Stimulated activated CD4-positive, alpha-beta T cell treated with anti-CD3 and anti-CD28 coated beads, TNF-alpha, amount 100 ng/mL, for 48 hours (primary cell): Measurements from ENCODE around the gene SLC24A1.
"Not testable (repeated sequence)": the region's sequence is repeated elsewhere in the genome, so short reads cannot be mapped to it uniquely, and the experiment has no call there.

Source experiments
- DNase-seq, 3 donors: peaks; one replicate each; pipeline ENCODE4 v3.0.0-alpha.2; 2020; ENCODE audit warnings: low read depth in 3 of 3

SLC24A1 gene

GRCh38 chr15:65621638-65622037 lies at the start of gene SLC24A1:
TSS of gene SLC24A1 (plus strand) at chr15:65621938. CDS start at chr15:65624081, 2,143 bp downstream.
- DNase-seq, result no peak

- DNase-seq, result no peak
These were observed 49.8 kb upstream of the SLC24A1 start for GRCh38 chr15:65571971-65572370.

- no peak for DNase-seq
These were observed 45.1 kb upstream of the SLC24A1 start for GRCh38 chr15:65576664-65577063.

GRCh38 chr15:65577129-65577996 lies 44.4 kb upstream of the SLC24A1 start:
- DNase-seq, result no peak

GRCh38 chr15:65578904-65579728 lies 42.6 kb upstream of the SLC24A1 start:
- DNase-seq, result no peak

- no peak for DNase-seq
These were observed 42.0 kb upstream of the SLC24A1 start for GRCh38 chr15:65579762-65580161.

- no peak for DNase-seq
These were observed 41.5 kb upstream of the SLC24A1 start for GRCh38 chr15:65580287-65580686.

- DNase-seq, result peak in 1 of 3 donors; percentile 13
These were observed 38.0 kb upstream of the SLC24A1 start for GRCh38 chr15:65583701-65584100.

- DNase-seq, result no peak
These were observed 37.5 kb upstream of the SLC24A1 start for GRCh38 chr15:65584241-65584640.

- DNase-seq, result no peak
These were observed 34.6 kb upstream of the SLC24A1 start for GRCh38 chr15:65587094-65587493.

GRCh38 chr15:65595960-65596359 lies 25.8 kb upstream of the SLC24A1 start:
- DNase-seq, result no peak

- no peak for DNase-seq
These were observed 23.3 kb upstream of the SLC24A1 start for GRCh38 chr15:65598468-65598867.

GRCh38 chr15:65599677-65600076 lies 22.1 kb upstream of the SLC24A1 start:
- DNase-seq, result no peak

- DNase-seq, result no peak
These were observed 18.6 kb upstream of the SLC24A1 start for GRCh38 chr15:65603134-65603533.

- DNase-seq, result no peak
These were observed 18.2 kb upstream of the SLC24A1 start for GRCh38 chr15:65603559-65603958.

- peak; percentile 92 to 96 (median 95) for DNase-seq
These were observed 10.6 kb upstream of the SLC24A1 start, which contains the start of gene INTS14 for GRCh38 chr15:65610871-65611718. TSS of gene INTS14 (minus strand) at chr15:65611131. CDS start at chr15:65607380, 3,751 bp downstream.

- no peak for DNase-seq
These were observed 9.7 kb upstream of the SLC24A1 start for GRCh38 chr15:65611888-65612615.

- no peak for DNase-seq
These were observed 9.2 kb upstream of the SLC24A1 start for GRCh38 chr15:65612616-65612946.

GRCh38 chr15:65612949-65613744 lies 8.6 kb upstream of the SLC24A1 start:
- no peak for DNase-seq

- not testable (repeated sequence) for DNase-seq
These were observed 5.9 kb upstream of the SLC24A1 start for GRCh38 chr15:65615887-65616286.
